ENCODE measurements around the gene ZP1. TPM values are rescaled to one million over a fixed set of nuclear protein-coding genes. Genes with fewer than 3 reads are reported as not detected.
A peak's percentile ranks its signal among the peaks of the same experiment; 100 is the strongest.

Gene ZP1
- total RNA-seq, 1 donor from 2014 or later: not detected

DNA sequence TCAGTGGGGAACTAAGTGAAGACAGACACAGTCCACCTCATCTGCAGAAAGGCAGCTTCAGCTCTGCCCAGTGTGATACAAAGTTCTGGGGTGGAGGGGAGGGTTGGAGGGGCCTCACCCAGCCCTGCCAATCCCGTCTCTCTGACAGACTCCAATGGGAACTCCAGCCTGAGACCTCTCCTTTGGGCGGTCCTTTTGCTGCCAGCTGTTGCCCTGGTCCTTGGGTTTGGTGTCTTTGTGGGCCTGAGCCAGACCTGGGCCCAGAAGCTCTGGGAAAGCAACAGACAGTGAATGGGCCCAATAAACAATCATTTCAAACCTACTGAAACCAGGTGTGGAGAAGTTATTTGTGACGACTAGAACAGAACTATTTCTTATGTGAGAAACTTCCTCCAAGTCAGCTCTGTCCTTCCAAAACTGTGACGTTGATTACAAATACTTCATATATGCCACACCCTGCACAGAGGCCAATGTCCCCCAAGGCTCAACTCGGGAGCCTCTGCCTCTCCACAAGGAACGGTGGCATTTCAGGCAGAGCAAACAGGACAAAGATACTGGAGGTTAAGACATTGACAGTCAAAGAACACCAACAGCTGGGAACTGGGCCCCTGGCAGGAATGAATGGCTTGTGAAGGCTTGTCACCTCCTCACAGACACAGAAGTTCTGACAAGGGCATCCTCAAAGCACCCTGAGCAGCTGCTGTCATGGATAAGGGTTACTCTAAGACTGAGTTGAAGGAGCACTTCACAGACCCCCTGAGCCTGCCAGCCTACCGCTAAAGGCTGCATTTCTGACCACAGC, 8.2 kb downstream of the ZP1 start:
- DNase-seq (ENCODE audit: low read depth): no peak

DNA sequence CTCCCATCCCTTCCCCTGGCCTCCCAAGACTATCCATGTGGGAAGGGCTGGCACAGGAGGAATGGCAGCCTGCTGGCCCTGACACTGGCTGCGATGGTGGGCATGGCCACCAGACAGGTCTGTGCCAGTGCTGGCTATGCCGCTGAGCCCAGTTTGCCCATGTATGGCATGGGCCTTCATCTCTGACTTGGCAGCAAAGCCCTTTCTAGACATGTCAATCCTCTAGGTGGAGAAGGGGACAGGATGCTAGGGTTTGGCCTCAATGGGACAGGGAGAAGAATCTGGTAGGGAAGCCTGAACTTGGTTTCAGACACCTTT, 8.8 kb downstream of the ZP1 start:
- no peak for DNase-seq (ENCODE audit: low read depth)

DNA sequence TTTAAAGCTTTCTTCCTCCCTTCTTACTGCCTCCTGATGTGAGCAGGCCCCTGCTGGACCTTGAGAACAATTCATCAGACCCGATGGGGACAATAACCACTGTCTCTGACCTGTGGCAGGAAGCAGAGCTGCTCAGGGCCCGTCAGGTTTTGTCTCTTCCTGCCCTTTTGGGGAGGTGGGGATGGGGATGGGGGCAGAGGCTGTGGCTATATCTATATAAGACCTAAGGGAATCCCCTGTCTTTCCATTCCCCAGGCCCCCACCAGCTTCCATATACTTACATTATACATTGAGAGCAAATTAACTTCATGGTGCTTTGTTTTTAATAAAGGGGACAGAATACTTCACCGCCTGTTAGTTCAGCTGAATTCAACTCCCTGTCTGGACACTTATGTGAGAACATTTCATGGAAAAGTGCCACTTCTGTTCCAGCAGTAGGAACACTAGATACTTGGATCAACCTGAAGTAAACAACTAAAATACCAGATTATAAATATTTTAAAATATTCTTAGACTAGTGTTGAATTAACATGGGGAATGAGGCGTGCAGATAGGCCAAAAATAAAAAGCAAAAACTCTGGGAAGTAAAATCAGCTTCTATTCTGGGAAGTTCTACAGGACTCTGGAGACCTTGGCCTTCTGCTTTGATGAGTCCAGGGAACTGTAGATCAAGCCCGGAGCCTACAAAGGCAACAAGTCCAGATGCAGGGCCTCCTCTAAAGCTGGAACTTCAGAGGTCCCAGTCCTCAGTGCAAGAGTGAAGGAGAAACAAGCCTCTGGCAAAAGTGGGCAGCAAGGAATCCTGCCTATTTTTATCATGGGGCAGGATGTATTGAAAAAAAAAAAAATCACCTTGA, 11.1 kb downstream of the ZP1 start:
- no peak for DNase-seq (ENCODE audit: low read depth)

DNA sequence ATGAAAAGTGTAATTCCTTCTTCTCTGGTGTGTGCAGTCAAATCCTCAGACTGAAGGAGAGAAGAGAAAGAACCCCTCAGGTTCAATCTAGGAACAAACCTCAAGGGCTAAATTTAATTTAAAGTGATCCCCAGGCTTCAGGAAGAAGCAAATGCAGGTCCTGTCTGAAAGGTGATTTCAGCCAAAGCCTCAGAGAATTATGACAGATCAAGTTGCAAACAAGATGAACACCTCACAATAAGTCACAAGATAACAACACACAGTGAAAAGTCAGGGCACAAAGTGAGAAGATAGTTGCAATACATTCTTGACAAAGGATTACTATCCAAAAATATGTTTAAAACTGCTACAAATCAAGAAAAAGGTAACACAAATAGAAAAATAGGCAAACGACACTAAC, 11.8 kb downstream of the ZP1 start:
- no peak for DNase-seq (ENCODE audit: low read depth)

DNA sequence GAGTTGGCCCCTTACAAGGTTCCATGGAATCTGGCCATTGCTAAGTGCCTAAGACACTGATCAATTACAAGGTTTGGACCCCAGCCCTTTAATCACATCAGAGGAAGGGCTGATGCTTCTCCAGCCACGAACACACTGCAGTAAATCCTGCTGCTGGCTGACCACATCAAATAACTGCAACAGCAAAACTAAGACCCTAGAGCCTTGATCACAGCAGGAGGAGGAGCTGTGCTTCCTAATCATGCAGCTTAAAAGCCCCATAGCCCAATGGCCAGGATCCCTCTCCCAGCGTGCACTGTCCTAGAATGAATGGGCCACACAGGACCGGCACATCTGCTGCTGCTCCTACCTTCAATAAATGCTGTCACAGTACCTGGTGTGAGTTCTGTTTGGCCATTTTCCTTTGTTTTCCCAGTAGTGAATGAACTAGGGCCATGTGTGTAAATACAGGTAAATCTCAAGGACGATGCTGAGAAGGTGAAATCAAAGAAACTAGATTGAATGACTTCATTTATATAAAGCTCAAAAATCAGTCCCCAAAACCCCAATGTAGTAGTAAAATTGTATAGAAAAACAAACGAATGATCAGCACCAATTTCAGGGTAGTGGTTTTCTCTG, 12.7 kb downstream of the ZP1 start:
- DNase-seq (ENCODE audit: low read depth): no peak

DNA sequence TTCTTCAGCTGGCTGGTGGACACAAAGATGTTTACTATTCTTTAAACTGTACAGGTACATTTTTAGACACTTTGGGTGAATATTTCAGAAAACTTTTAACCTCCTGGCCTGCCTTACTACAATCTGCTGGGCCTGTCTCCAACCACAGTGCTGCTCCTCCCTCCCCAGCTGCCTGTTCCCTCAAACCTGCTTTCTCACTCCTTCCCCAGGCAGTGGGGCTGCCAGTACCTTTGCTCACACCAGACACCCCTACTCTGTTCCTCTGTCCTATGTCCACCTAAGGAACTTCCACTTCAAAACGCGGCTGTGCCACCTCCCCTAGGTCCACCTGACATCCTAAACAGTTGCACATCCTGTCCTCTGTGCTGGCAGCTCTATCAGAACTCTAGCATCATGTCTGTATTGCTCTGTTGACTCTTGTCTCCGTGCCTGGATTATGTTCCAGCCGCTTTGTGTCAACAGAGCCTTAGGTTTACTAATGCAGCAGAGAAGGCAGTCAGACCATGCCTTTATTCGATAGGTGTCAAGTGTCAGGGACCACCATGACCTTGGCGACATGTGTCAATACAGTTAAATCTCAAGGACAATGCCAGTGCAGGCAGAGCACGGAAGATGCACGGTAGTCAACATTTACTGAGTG, 13.4 kb downstream of the ZP1 start:
- DNase-seq (ENCODE audit: low read depth): no peak

DNA sequence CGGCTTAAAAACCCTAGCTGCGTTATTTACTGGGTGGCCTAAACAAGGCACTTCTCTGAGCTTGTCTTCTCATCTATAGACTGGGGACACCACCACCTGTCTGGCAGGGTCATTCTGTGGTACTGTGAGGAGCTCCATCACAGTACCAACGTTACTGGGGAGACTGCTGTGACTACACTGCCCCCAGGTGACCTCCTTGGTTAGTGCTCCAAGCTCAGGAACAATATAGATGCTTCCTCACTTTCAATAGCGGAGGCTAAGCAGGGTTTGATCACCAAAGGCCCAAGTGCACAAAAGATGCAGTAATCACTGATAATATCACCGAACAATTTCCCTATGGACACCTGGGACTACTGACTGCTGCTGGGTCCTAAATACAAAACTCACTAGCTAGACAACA, 20.2 kb downstream of the ZP1 start:
- peak; percentile 28 for DNase-seq (ENCODE audit: low read depth)

DNA sequence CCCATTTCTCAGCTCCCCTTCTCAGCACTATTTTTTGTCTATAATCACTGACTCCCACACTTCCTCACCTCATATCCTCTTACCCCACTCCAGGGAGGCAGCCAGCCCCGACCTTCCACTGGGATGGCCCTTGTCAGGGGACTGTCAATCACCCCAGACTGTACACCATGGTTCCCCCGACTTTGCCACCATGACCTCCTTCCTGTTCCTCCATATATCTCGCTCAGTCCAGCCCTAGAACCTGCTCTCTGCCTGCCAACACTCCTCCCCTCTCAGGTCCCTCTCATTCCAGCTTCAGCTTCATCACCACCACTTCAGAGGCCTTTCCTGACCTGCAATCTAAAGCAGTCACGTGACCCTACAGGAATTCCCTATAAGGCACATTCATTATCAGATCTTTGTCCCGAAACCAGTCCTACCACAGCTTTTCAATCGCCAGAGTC, 22.5 kb downstream of the ZP1 start:
- no peak for DNase-seq (ENCODE audit: low read depth)

DNA sequence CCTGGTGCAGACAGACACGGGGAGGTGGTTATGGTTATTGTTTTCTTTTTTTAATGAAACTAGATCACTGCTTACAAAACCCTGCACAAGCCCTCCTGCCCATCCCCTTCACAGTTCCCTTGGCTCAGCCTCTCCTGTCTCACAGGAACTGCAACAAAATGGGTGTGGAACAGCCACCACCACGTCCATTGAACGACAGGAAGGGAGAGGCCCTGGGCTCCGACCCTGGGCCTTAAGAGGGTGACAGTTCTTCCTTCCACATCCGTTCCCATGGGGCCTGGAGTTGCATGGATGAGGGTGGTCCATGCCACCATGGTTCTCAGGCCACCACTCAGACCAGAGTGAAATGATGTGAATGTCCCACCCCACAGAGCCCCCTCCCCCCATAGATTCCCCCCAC, 23.4 kb downstream of the ZP1 start:
- DNase-seq (ENCODE audit: low read depth): no peak

DNA sequence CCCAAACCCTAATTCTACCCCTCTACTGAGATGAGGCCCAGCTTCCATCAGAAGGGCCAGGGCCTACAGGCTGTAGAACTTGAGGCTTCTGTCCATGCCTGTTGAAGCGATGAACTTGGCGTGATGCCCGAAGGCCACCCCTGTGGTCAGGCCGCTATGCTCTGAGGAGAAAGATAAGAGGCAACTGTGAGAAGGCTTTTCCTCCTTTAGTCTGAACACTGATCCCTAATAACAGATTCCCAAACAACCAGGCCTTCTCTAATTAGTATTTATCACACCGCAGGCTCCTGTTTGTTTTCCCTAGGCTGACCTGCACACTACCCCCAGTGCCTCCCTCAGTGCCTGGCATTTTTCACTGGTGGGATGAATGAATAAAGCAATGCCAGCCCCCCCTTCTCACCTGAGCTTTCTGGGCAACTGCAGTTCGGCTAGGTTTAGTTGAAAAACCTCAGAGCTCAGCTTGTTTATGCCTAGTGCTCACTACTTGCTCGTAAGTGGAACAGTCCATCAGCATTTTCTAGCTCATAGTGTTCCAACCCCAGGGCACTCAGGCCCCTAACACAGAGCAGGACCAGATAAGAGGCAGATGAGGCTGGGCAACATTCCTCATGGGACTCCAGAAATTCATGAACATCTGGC, 23.9 kb downstream of the ZP1 start:
- no peak for DNase-seq (ENCODE audit: low read depth)

DNA sequence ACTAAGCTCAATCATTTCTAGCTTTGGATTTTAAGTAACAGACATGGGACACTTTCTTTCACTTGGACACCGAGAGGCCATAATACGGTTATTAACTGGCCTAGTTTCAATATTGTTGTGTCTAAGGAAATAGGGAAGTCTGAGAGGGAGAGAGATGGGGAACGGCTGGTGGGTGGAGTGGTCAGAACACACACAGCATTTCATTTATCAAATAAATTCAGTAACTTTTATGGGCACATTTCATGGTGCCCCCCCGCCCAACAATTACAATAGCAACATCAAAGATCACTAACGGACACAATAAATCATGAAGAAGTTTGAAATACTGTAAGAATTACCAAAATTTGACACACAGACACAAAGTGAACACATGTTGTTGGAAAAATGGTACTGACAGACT, 28.3 kb downstream of the ZP1 start:
- DNase-seq (ENCODE audit: low read depth): no peak

DNA sequence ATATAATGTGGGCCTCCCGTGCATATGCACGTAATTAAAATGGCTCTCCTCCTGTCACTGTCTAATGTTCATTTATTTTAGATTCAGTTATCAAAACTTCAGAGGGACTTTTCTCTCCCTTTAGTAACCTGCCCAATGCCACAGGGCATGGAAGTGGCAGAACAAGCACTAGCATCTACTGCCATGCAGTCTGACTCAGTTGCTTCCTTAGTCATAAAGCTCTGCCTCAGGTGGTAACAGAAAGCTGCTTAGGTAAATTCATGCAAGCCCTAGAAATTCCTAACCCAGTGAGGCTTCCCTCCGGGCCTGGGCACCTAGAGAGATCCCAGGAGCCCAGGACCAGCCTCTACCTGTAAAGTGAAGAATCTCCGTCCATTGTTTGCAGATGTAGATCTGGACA, 30.2 kb downstream of the ZP1 start:
- DNase-seq (ENCODE audit: low read depth): no peak

DNA sequence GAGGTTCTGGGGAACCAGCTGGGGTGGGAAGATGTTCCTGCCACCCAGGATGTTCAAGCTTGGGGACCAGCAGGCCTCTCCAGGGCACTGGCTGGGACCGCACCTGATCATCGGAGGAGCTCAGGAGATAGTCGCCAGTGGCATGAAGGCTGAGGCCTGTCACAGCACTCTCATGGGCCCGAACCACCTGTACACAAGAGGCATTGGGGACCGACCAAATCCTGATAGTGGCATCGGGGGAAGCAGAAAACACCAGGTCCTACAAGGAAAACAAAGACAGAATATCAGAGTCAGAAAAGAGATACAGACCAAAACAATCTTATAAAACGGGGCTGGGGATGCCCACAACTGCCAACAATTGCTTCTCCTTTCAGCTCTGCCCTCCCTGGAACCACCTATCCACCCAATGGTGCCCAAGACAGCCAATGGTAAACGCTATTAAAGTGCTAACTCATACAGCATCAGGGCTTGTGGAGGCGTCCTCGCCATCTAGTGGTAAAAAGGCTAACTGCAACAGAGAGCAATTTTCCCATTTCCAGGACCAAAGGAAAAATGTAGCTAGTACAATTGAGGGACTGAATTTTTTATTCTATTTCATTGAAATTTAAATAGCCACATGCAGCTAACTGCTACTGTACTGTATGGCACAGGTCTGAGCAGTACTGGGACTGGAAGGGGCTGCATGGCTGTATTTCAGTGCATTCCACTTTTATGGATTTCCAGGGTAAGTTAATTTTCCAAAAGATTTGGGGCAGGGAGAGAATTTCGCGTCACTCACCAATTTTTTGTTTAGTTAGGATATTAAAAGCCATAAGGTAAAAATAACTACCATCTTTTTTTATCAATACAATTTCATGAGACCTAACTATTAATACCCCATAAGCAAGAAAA, 31.9 kb downstream of the ZP1 start:
- DNase-seq (ENCODE audit: low read depth): peak; percentile 62

DNA sequence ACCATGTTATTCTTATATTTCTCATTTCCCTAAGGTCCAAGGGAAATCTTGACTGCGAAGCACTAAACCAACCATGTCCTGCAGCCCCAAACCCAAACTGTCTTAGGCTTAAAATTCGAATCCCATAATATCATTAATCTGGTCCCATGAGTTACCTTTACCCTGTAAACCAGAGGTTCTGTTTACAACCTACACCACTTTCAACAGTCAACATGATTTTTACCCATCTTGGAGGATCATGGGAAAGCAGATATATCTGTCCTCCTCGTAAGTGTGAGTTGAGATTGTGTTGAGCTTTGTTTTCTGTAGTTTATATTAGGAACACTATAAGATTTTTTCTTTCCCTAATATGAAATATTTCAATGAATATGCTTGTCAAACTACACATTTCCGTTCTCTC, 32.6 kb downstream of the ZP1 start:
- no peak for DNase-seq (ENCODE audit: low read depth)

DNA sequence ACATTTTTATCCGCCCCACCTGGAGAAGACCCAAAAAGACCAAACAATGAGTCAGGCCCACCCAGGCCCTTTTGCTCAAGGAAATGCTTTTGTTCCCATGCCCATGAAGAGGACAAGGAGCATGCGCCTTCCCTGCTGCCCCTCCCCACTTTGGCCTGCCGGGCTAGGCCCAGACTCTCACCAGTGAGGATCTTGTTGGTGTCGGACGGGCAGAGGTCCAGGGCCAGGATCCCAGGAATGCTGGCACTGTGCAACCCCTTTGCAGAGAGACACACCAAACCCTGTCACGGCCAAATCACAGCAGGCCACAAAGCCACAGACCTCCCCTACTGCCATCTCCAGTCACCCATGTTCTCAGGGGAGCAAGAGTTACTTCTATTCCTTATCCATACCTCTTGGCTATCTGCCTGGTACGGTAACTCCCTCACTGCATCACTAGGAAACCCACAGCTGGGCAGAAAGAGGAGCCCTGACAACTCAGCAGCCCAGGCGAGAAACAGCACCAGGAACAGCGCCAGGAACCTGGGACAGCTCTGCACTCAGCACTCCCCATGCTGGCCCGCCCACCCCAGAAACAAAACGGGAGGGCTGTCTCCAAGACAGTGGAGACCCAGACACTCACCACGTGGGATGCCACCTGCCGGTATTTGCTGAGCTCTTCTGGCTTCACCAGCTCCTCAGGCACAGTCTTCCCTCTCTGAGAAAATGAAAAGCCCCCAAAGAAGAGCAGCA, 33.5 kb downstream of the ZP1 start:
- DNase-seq (ENCODE audit: low read depth): no peak

DNA sequence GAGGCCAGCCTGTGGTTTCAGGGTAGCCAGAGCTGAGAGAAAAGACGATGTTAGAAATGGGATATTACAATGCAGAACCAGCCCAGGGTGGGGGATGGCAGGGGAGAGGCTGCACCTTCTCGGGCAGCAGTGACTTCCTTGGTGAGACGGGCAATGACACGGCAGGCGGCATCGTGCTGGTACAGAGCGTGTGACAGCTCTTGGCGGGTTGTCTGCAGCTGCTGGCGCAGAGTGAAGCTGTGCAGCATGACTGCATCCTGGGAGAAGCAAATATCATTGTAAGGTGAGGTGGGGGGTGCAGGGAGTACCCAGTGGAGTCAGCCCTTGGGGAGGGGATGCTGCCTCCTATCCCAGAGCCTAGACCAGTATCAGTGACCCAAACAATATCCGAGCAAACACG, 35.3 kb downstream of the ZP1 start:
- no peak for DNase-seq (ENCODE audit: low read depth)

DNA sequence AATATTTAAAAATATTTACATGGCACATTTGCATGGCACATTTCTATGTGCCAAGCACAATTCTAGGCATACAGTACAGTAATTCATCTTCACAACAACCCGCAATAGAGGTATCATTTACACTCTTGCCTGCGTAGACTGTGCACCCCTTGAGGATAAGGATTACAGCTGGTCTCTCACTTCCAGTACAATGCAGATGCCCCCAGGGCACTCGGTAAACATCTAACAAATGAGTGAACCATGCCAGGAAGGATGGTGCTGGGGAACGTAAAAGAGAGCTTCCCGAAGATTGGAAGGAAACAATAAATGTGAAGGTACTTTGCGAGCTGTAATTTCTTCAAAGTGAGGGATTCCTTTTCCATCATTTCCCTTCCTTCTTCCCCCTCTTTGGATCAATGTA, 37.7 kb downstream of the ZP1 start:
- no peak for DNase-seq (ENCODE audit: low read depth)

DNA sequence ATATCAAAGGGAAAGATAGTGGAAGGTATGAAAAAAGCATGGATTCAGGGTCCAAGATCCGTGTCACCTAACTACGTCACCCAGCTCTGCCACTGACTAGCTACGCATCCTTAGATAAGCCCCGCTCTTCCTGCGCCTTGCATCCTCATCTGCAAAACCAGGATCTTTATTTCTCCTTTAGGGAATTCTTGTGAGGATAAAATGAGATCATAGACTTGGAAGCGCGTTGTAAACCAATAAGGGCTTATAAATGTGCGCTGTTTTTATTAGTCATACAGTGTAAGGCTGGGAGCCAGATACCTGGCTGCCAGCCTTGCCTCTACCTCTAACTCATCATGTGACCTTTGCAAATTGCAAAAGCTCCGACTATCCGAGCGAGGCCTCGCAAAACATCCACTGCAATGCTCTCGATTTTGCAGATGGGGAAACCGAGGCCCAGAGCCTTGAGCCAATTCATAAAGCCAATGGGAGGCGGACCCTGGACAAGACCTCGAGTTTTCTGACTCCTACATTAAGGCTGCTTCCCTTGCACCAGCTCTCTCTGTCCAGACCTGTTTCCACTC, 38.3 kb downstream of the ZP1 start:
- peak; percentile 67 for DNase-seq (ENCODE audit: low read depth)

DNA sequence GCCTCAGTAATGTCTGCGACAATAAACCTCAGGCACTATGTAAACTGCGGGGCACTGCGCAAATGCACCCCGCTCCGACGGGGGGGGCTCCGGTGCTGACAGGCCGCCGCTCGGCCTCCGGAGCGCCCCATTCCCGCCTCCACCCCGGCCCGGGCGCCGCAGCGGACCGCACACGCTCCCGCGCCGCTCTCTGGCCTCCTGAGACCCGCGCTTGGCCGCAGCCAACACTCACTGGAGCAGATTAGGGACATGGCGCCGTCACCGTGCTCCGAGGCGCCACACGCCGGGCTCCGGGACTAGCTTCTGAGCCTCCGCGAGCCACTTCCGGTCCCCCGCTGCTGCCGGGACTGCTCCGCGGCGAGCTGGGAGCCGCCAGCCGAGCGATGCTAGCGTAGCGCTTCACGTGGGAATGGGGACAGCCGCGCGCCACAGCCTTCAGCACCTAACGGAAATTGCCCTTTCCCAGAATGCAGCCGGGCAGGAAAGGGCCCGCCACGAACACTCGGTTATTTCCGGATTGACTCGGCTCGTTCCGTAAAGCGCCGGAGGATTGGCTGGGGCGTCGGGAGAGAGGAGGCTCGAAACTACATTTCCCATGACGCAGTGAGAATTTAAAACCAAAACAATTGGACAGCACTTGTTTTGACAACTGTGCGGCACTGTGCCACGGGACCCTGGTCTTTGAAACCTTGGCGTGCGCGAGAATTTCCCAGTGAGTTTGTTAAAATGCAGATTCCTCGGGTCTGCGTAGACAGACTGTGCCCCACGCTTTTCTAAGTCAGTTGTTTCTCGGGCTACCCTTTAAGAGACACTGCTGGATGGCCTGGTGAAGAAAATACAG, 39.0 kb downstream of the ZP1 start, which contains the start of gene PRPF19:
TSS of gene PRPF19 (minus strand) at position 454 of the 841 bp plus-strand sequence. CDS start at position 251, 203 bp downstream.
- DNase-seq (ENCODE audit: low read depth): peak; percentile 95
